Gastroesophageal sphincter (tissue), 4 donors: ENCODE results near the gene SCD5. TPM values are rescaled to one million over a fixed set of nuclear protein-coding genes. Genes with fewer than 3 reads are reported as not detected.

Experiments used
- ATAC-seq: fragments of 150-250 bp; one replicate; pipeline ENCODE4 v1.9.1; 2016; ENCODE audit warnings: mild to moderate bottlenecking, moderate library complexity
- H3K27ac ChIP-seq, 4 donors: fragments of 200-600 bp; sonication (generic) in 3 of 4; 1 replicate in 3 of 4; 2 replicates in 1 of 4; pipeline ENCODE4 v1.5.1; 2016 to 2019
- H3K27me3 ChIP-seq: fragments of 200-600 bp; sonication (generic); one replicate; pipeline ENCODE4 v1.5.1; 2019
- H3K36me3 ChIP-seq, 2 donors: fragments of 200-600 bp; sonication (generic); one replicate each; pipeline ENCODE4 v1.5.1; 2019; ENCODE audit warnings: control low read depth in 1 of 2
- H3K4me1 ChIP-seq, 3 donors: fragments of 200-600 bp; sonication (generic); 1 replicate in 2 of 3; 2 replicates in 1 of 3; pipeline ENCODE4 v1.5.1; 2016 to 2019; ENCODE audit warnings: control low read depth in 2 of 3
- H3K4me3 ChIP-seq, 2 donors: fragments of 200-600 bp; sonication (generic); one replicate each; pipeline ENCODE4 v1.5.1; 2019; ENCODE audit warnings: mild to moderate bottlenecking in 1 of 2, moderate library complexity in 1 of 2
- H3K9me3 ChIP-seq, 3 donors: fragments of 200-600 bp; sonication (generic); one replicate each; pipeline ENCODE4 v1.5.1; 2017 to 2019; ENCODE audit warnings: control low read depth in 2 of 3
- EP300 ChIP-seq: sonication (generic); formaldehyde crosslinking; IDR thresholded peaks from one replicate; pipeline ENCODE4 v1.6.1; 2017; ENCODE audit warnings: antibody characterized with exemption, mild to moderate bottlenecking
- POLR2A ChIP-seq, 2 donors: fragments of 450-650 bp; IDR thresholded peaks; one replicate each; pipeline ENCODE4 v1.6.1; 2017; ENCODE audit warnings: antibody characterized with exemption in 2 of 2, mild to moderate bottlenecking in 2 of 2, moderate library complexity in 1 of 2
- POLR2AphosphoS5 ChIP-seq: sonication (generic); formaldehyde crosslinking; IDR thresholded peaks from one replicate; pipeline ENCODE4 v1.6.1; 2017; ENCODE audit warnings: antibody characterized with exemption
- WGBS, 2 donors: methylation state at CpG; one replicate each; pipeline ENCODE4 v1.1.5; 2018; ENCODE audit warnings: low coverage in 1 of 2; 5-methylcytosine and 5-hydroxymethylcytosine counted together
- total RNA-seq, 4 donors: library from RNA; depleted of rRNA; stranded (reverse); fragments of >200 nt; gene quantifications; one replicate each; pipeline ENCODE4 v1.1.0, GENCODE V29; 2016
- TF ChIP-seq, protein P1 (sequence below), 4 experiments: fragments of 200-600 bp in 2 of 4; fragments of 450-650 bp in 2 of 4; sonication (generic) in 1 of 4; IDR thresholded peaks; one replicate each; pipeline ENCODE4 v1.5.1; 2017 to 2019; ENCODE audit warnings: antibody characterized with exemption in 4 of 4, mild to moderate bottlenecking in 2 of 4, moderate library complexity in 2 of 4

The SCD5 gene
- total RNA-seq, 4 donors from 2014 or later = 15.5 to 21.8 (median 20.3) TPM

GRCh38 chr4:82774711-82775171 is 23.9 kb downstream of the SCD5 start:
- 58% methylated on average over 3 of the region's 3 CpGs; no CpG with 5 or more reads in 1 of the 2 donors for WGBS, 2 donors
- H3K36me3 ChIP-seq = no peaks in the 10 kb centered on the region
- TF ChIP-seq EP300 (no peak), POLR2A (IDR thresholded peaks at IDR 0.05) (no peak), POLR2AphosphoS5 (no peak)
- TF ChIP-seq, protein P1, sequence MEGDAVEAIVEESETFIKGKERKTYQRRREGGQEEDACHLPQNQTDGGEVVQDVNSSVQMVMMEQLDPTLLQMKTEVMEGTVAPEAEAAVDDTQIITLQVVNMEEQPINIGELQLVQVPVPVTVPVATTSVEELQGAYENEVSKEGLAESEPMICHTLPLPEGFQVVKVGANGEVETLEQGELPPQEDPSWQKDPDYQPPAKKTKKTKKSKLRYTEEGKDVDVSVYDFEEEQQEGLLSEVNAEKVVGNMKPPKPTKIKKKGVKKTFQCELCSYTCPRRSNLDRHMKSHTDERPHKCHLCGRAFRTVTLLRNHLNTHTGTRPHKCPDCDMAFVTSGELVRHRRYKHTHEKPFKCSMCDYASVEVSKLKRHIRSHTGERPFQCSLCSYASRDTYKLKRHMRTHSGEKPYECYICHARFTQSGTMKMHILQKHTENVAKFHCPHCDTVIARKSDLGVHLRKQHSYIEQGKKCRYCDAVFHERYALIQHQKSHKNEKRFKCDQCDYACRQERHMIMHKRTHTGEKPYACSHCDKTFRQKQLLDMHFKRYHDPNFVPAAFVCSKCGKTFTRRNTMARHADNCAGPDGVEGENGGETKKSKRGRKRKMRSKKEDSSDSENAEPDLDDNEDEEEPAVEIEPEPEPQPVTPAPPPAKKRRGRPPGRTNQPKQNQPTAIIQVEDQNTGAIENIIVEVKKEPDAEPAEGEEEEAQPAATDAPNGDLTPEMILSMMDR (IDR thresholded peaks at IDR 0.05) = no peak
- H3K27me3 ChIP-seq = no peaks in the 10 kb centered on the region
- H3K27ac ChIP-seq = no peak overlapping the region
- H3K9me3 ChIP-seq = no peaks in the 10 kb centered on the region
- ATAC-seq = no peak
- H3K4me1 ChIP-seq = peaks cover 0 to 10% (median 0%) of the 10 kb centered on the region in 3 donors
- no peak overlapping the region for H3K4me3 ChIP-seq

GRCh38 chr4:82773057-82773456 is 25.5 kb downstream of the SCD5 start:
- TF ChIP-seq, protein P1 (IDR thresholded peaks at IDR 0.05) = no peak
- TF ChIP-seq POLR2A (IDR thresholded peaks at IDR 0.05) (no peak), EP300 (no peak), POLR2AphosphoS5 (no peak)
- Histone ChIP-seq H3K4me3 (no peak overlapping the region), H3K9me3 (no peaks in the 10 kb centered on the region), H3K36me3 (no peaks in the 10 kb centered on the region), H3K27ac (no peak overlapping the region), H3K27me3 (no peaks in the 10 kb centered on the region), H3K4me1 (peaks cover 0 to 10% (median 0%) of the 10 kb centered on the region in 3 donors)
- ATAC-seq = no peak
- WGBS, 2 donors = 69 to 93% methylated on average over 3 to 4 of the region's 4 CpGs

DNA sequence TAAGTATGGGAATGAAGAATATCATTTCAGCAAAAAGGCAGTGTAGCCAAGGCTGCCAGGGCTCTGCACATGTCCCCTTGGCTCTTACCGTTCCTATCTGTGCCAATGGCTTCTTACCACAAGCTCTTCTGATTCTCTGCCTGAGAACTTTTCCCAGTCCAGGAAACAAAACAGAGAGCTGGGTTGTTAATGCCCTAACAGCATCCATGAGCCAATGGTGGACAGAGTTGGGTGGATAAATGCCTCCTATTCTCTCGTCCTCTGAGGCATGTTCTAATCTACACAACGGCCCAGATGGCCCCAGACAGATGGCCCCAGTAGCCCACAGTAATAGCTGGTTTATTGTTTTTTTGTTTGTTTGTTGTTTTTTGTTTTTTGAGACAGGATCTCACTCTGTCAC is 28.0 kb downstream of the SCD5 start:
- 74 to 85% methylated on average over 2 to 3 of the region's 3 CpGs for WGBS, 2 donors
- ATAC-seq = no peak
- peaks cover 0 to 10% (median 0%) of the 10 kb centered on the region in 3 donors for H3K4me1 ChIP-seq

DNA sequence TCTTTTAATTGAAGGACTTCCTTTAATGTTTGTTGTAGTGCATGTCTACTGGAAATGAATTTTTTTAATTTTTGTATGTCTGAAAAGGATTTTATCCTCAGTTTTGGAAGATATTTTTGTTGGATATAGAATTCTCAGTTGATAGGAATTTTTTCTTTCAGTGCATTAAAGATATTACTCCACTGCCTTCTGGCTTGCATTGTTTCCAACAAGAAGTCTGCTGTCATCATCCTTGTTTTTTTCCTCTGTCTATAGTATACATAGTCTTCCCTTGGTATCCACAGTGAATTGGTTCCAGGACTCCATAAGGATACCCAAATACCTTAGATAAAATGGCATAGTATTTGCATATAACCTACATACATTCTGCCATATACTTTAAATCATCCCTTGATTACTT is 33.5 kb downstream of the SCD5 start:
- no peaks in the 10 kb centered on the region for H3K27me3 ChIP-seq
- TF ChIP-seq POLR2AphosphoS5 = no peak
- TF ChIP-seq EP300 = no peak
- TF ChIP-seq, protein P1 (IDR thresholded peaks at IDR 0.05) = no peak
- no peak for TF ChIP-seq POLR2A (IDR thresholded peaks at IDR 0.05)
- ATAC-seq = no peak
- H3K4me3 ChIP-seq = no peak overlapping the region
- H3K27ac ChIP-seq = no peak overlapping the region
- H3K36me3 ChIP-seq = no peaks in the 10 kb centered on the region
- no peaks in the 10 kb centered on the region for H3K4me1 ChIP-seq
- H3K9me3 ChIP-seq = peaks cover 0 to 10% (median 0%) of the 10 kb centered on the region in 3 donors

More for the DNA sequence above, 28.0 kb downstream of the SCD5 start:
- H3K9me3 ChIP-seq = peaks cover 0 to 2% (median 0%) of the 10 kb centered on the region in 3 donors
- no peaks in the 10 kb centered on the region for H3K27me3 ChIP-seq
- no peak for TF ChIP-seq EP300
- TF ChIP-seq, protein P1 (IDR thresholded peaks at IDR 0.05) = no peak
- TF ChIP-seq POLR2A (IDR thresholded peaks at IDR 0.05) = no peak
- no peak for TF ChIP-seq POLR2AphosphoS5
- no peaks in the 10 kb centered on the region for H3K36me3 ChIP-seq
- H3K27ac ChIP-seq = no peak overlapping the region
- H3K4me3 ChIP-seq = no peak overlapping the region

GRCh38 chr4:82761229-82761628 is 37.4 kb downstream of the SCD5 start:
- WGBS, 2 donors = 50 to 73% methylated on average over 2 to 3 of the region's 3 CpGs
- no peak for ATAC-seq
- TF ChIP-seq, protein P1 (IDR thresholded peaks at IDR 0.05) = no peak
- TF ChIP-seq EP300 (no peak), POLR2A (IDR thresholded peaks at IDR 0.05) (no peak), POLR2AphosphoS5 (no peak)

More at GRCh38 chr4:82761229-82761628, 37.4 kb downstream of the SCD5 start:
- no peaks in the 10 kb centered on the region for H3K27me3 ChIP-seq
- H3K4me3 ChIP-seq = no peak overlapping the region
- no peaks in the 10 kb centered on the region for H3K36me3 ChIP-seq
- H3K27ac ChIP-seq = no peak overlapping the region
- no peaks in the 10 kb centered on the region for H3K4me1 ChIP-seq
- peaks cover 0 to 10% (median 0%) of the 10 kb centered on the region in 3 donors for H3K9me3 ChIP-seq
